Activated CD4-positive, alpha-beta T cell treated with anti-CD3 and anti-CD28 coated beads for 1 hour (primary cell): Measurements from ENCODE around the gene COBL.

Experiments used
- DNase-seq: peaks from one replicate; pipeline ENCODE4 v3.0.0-alpha.2; 2020

COBL gene

GRCh38 chr7:51068401-51068800 is 248.2 kb downstream of the COBL start:
- no peak for DNase-seq

- no peak for DNase-seq
Observed at GRCh38 chr7:51067757-51068156, 248.9 kb downstream of the COBL start.

GRCh38 chr7:51067258-51067657 is 249.4 kb downstream of the COBL start:
- DNase-seq = no peak

- DNase-seq = no peak
Observed at GRCh38 chr7:51066405-51066882, 250.2 kb downstream of the COBL start.

GRCh38 chr7:51065766-51066165 is 250.8 kb downstream of the COBL start:
- no peak for DNase-seq

GRCh38 chr7:51064688-51065087 is 251.9 kb downstream of the COBL start:
- no peak for DNase-seq

GRCh38 chr7:51062222-51062987 is 254.2 kb downstream of the COBL start:
- no peak for DNase-seq

GRCh38 chr7:51060536-51060935 is 256.1 kb downstream of the COBL start:
- DNase-seq = no peak

GRCh38 chr7:51059504-51060142 is 257.0 kb downstream of the COBL start:
- no peak for DNase-seq

GRCh38 chr7:51058764-51059163 is 257.8 kb downstream of the COBL start:
- DNase-seq = no peak

- no peak for DNase-seq
Observed at GRCh38 chr7:51055039-51055840, 261.4 kb downstream of the COBL start.

GRCh38 chr7:51054231-51054630 is 262.4 kb downstream of the COBL start:
- DNase-seq = no peak

- DNase-seq = no peak
Observed at GRCh38 chr7:51053160-51053925, 263.3 kb downstream of the COBL start.

- no peak for DNase-seq
Observed at GRCh38 chr7:51046482-51046881, 270.1 kb downstream of the COBL start.

- DNase-seq = no peak
Observed at GRCh38 chr7:51046103-51046466, 270.5 kb downstream of the COBL start.

- DNase-seq = no peak
Observed at GRCh38 chr7:51045319-51046102, 271.1 kb downstream of the COBL start.

GRCh38 chr7:51043461-51043860 is 273.1 kb downstream of the COBL start:
- no peak for DNase-seq

- no peak for DNase-seq
Observed at GRCh38 chr7:51040787-51041186, 275.8 kb downstream of the COBL start.

GRCh38 chr7:51038573-51038972 is 278.0 kb downstream of the COBL start:
- DNase-seq = no peak

GRCh38 chr7:51035716-51036115 is 280.9 kb downstream of the COBL start:
- no peak for DNase-seq

GRCh38 chr7:51034521-51035264 is 281.9 kb downstream of the COBL start:
- no peak for DNase-seq
